ENCODE measurements around the gene PEX11G.

DNA sequence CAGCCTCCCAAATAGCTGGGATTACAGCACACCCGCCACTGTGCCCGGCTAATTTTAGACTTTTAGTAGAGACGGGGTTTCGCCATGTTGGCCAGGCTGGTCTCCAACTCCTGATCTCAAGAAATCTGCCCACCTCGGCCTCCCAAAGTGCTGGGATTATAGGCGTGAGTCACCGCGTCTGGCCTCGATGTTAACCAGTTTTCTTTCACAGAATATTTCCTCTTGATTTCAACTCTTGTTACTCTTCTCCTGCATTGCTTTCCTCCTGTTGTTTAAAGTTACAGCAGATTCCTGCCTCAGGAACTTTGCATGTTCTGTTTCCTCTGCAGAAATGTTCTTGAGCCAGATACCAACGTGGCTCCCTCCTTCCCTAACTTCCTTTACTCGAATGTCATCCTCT, 3.7 kb upstream of the PEX11G start:
- TF ChIP-seq CTCF (IDR thresholded peaks at IDR 0.05; ENCODE audit: insufficient read depth, low read length) (no peak), REST (IDR thresholded peaks at IDR 0.05; ENCODE audit: insufficient replicate concordance, low read depth) (no peak), POLR2AphosphoS5 (IDR thresholded peaks at IDR 0.05; ENCODE audit: low read depth) (no peak), GABPA (IDR thresholded peaks at IDR 0.05; ENCODE audit: low read depth) (no peak), SPI1 (IDR thresholded peaks at IDR 0.05; ENCODE audit: borderline replicate concordance, low read depth) (no peak)
